ENCODE measurements around the gene OPA1. TPM values are rescaled to one million over a fixed set of nuclear protein-coding genes. Genes with fewer than 3 reads are reported as not detected.
A peak's percentile ranks its signal among the peaks of the same experiment; 100 is the strongest.

The OPA1 gene
- total RNA-seq, 1 experiment from 2014 or later = 75.4 TPM

DNA sequence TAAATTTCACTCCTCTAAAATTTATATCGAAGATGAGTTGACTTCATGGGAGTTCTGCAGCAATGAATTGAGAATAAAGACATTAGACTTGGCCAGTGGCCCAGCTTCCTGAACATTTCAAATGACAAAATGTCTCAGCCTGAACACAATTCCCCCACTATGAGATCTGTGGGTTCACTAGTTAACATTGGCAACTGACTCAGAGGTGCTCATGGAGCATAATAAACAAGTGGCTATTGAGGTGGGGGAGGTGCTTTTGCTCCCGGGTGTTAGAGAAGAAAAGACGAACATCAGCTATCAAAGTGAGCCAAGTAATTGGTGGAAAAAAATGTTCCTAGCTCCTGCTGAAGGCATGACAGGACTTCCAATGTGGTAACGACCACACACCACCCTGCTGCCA, 44.6 kb upstream of the OPA1 start:
- Histone ChIP-seq H2BK15ac (ENCODE audit: low read depth, low read length) (no peak overlapping the region), H2AFZ (ENCODE audit: low read length) (no peak overlapping the region), H4K91ac (ENCODE audit: insufficient read length, low read depth, low read length) (no peak overlapping the region), H3K23me2 (ENCODE audit: insufficient read length, low read depth, low read length, poor library complexity, severe bottlenecking) (no peaks in the 10 kb centered on the region), H3K9ac (ENCODE audit: extremely low read depth, insufficient read length, low read length) (no peak overlapping the region), H3T11ph (ENCODE audit: low read length) (no peak overlapping the region), H3K9me3 (ENCODE audit: control insufficient read depth, low read depth, low read length) (peaks cover 7% of the 10 kb centered on the region), H3K18ac (ENCODE audit: insufficient read length, low read depth, low read length) (no peak overlapping the region), H2BK5ac (ENCODE audit: insufficient read length, low read length) (no peak overlapping the region), H2BK12ac (ENCODE audit: insufficient read length, low read depth, low read length) (no peak overlapping the region), H4K8ac (replicated peaks; ENCODE audit: insufficient read length, low read depth, low read length) (no peak overlapping the region), H3K14ac (ENCODE audit: insufficient read depth, low read length) (no peak overlapping the region), H3K56ac (ENCODE audit: insufficient read length, low read depth, low read length) (no peak overlapping the region), H3K4ac (ENCODE audit: low read depth, low read length) (no peak overlapping the region), H3K4me1 (ENCODE audit: insufficient read depth, low read length) (no peaks in the 10 kb centered on the region), H3K23ac (ENCODE audit: insufficient read length, low read depth, low read length) (no peak overlapping the region), H3K79me2 (ENCODE audit: insufficient read depth, low read length) (no peaks in the 10 kb centered on the region), H4K20me1 (ENCODE audit: control insufficient read depth, insufficient read depth, insufficient read length) (no peaks in the 10 kb centered on the region), H3K27me3 (ENCODE audit: insufficient read depth, low read length) (no peaks in the 10 kb centered on the region), H2AK5ac (ENCODE audit: insufficient read length, low read length) (no peak overlapping the region), H4K5ac (ENCODE audit: insufficient read length, low read depth, low read length) (no peak overlapping the region), H3K79me1 (ENCODE audit: insufficient read depth, low read depth, low read length, poor library complexity, severe bottlenecking) (no peaks in the 10 kb centered on the region), H3K4me2 (ENCODE audit: insufficient read depth, insufficient read length, low read length) (no peak overlapping the region), H2BK20ac (ENCODE audit: low read depth, low read length, poor library complexity, severe bottlenecking) (no peak overlapping the region), H2BK120ac (ENCODE audit: low read depth, low read length, poor library complexity, severe bottlenecking) (no peak overlapping the region), H3K27ac (ENCODE audit: insufficient read length, low read depth, low read length) (no peak overlapping the region)
- Mint-ChIP-seq H3K27ac (peak overlapping the region in 1 of 3 experiments; percentile 70; a peak in 1 of 7 replicates), H3K36me3 (ENCODE audit: insufficient read depth in 1 of 3, low read depth in 3 of 3) (peaks cover 0 to 4% (median 1%) of the 10 kb centered on the region in 3 experiments; a peak in 1 of 7 replicates), H3K9me3 (peaks cover 5 to 11% of the 10 kb centered on the region in 2 experiments; a peak in 4 of 5 replicates), H3K4me1 (peaks cover 5 to 8% of the 10 kb centered on the region in 2 experiments; a peak in 2 of 4 replicates), H3K4me3 (no peak overlapping the region), H3K27me3 (ENCODE audit: low read depth) (no peaks in the 10 kb centered on the region)
- no peak for DNase-seq
- no CpG with 5 or more reads among the region's 4 CpGs for WGBS (ENCODE audit: extremely low coverage, insufficient read length, low lambda C conversion rate)
- TF ChIP-seq, protein P1, sequence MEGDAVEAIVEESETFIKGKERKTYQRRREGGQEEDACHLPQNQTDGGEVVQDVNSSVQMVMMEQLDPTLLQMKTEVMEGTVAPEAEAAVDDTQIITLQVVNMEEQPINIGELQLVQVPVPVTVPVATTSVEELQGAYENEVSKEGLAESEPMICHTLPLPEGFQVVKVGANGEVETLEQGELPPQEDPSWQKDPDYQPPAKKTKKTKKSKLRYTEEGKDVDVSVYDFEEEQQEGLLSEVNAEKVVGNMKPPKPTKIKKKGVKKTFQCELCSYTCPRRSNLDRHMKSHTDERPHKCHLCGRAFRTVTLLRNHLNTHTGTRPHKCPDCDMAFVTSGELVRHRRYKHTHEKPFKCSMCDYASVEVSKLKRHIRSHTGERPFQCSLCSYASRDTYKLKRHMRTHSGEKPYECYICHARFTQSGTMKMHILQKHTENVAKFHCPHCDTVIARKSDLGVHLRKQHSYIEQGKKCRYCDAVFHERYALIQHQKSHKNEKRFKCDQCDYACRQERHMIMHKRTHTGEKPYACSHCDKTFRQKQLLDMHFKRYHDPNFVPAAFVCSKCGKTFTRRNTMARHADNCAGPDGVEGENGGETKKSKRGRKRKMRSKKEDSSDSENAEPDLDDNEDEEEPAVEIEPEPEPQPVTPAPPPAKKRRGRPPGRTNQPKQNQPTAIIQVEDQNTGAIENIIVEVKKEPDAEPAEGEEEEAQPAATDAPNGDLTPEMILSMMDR (conservative IDR thresholded peaks at IDR 0.05) = no peak
